Endothelial cell of umbilical vein (primary cell): ENCODE data around the gene LHX3. TPM values are rescaled to one million over a fixed set of nuclear protein-coding genes. Genes with fewer than 3 reads are reported as not detected.
"Not testable (repeated sequence)": the region's sequence is repeated elsewhere in the genome, so short reads cannot be mapped to it uniquely, and the experiment has no call there.

ENCODE experiments used
- BruUV-seq: library from RNA; stranded (reverse); fragments of 400-500 nt; replicated peaks from 2 replicates; lab custom pipeline; 2021; lab: Mats Ljungman, UMichigan
- CTCF ChIA-PET: fragments of 300-600, 350-600 bp; sonication (Branson Sonifier 250); formaldehyde crosslinking; loops from one replicate; lab custom pipeline; 2021; ENCODE audit warnings: antibody characterized with exemption, inconsistent platforms; lab: Charles Lee
- POLR2A ChIA-PET: fragments of 300-600, 350-600 bp; sonication (Branson Sonifier 250); formaldehyde crosslinking; loops from one replicate; lab custom pipeline; 2021; ENCODE audit warnings: antibody characterized with exemption, inconsistent platforms; lab: Charles Lee
- DNase-seq: peaks from one replicate; pipeline ENCODE4 v3.0.0-alpha.2; 2011; ENCODE audit warnings: low read depth, low spot score
- FAIRE-seq: peaks from 2 replicates; lab custom pipeline; 2011; peaks lifted over from hg19 to GRCh38; lab: Jason Lieb, UNC
- H2AFZ ChIP-seq: 2 replicates; pipeline ENCODE4 v1.6.0; 2012; ENCODE audit warnings: low read depth, low read length, control low read depth, inconsistent platforms
- H3K27ac ChIP-seq: 2 replicates; pipeline ENCODE4 v1.5.1; 2011; ENCODE audit warnings: low read depth, mild to moderate bottlenecking, control low read depth, low read length, moderate library complexity; ENCODE audit not compliant: insufficient read depth
- H3K27me3 ChIP-seq, 2 experiments: 2 replicates each; pipeline versions ENCODE4 v1.6.0 to v1.6.1; 2011; ENCODE audit warnings: low read length in 2 of 2, mixed read lengths in 1 of 2; ENCODE audit not compliant: control insufficient read depth in 2 of 2, insufficient read depth in 2 of 2
- H3K36me3 ChIP-seq, 2 experiments: 2 replicates in 1 of 2; 3 replicates in 1 of 2; pipeline ENCODE4 v1.5.1; 2011; ENCODE audit warnings: low read length in 2 of 2, mild to moderate bottlenecking in 1 of 2, moderate library complexity in 1 of 2; ENCODE audit not compliant: control insufficient read depth in 2 of 2, insufficient read depth in 2 of 2; ENCODE audit errors: extremely low read depth in 1 of 2
- H3K4me1 ChIP-seq: 3 replicates; pipeline ENCODE4 v1.5.1; 2011; ENCODE audit warnings: mild to moderate bottlenecking, low read length; ENCODE audit not compliant: control insufficient read depth, insufficient read depth; ENCODE audit errors: extremely low read depth
- H3K4me2 ChIP-seq: 2 replicates; pipeline ENCODE4 v1.6.1; 2011; ENCODE audit warnings: low read length, control low read depth, mixed read lengths; ENCODE audit not compliant: insufficient read depth
- H3K4me3 ChIP-seq, 3 experiments: fragments of 200-600 bp in 1 of 3; sonication (generic), shearing (Covaris generic) in 1 of 3; replicated peaks in 1 of 3; 2 replicates each; pipeline ENCODE4 v1.5.1; 2011 to 2016; ENCODE audit warnings: control low read depth in 3 of 3, low read length in 3 of 3, mild to moderate bottlenecking in 2 of 3, inconsistent platforms in 1 of 3, low read depth in 1 of 3, moderate library complexity in 1 of 3; ENCODE audit not compliant: insufficient read depth in 1 of 3
- H3K79me2 ChIP-seq: 2 replicates; pipeline ENCODE4 v1.6.0; 2012; ENCODE audit warnings: low read length, inconsistent platforms; ENCODE audit not compliant: control insufficient read depth, insufficient read depth
- H3K9ac ChIP-seq: replicated peaks from 2 replicates; pipeline ENCODE3; 2011; ENCODE audit warnings: low read length, control low read depth; ENCODE audit not compliant: insufficient read depth; ENCODE audit errors: extremely low read depth
- H3K9me1 ChIP-seq: replicated peaks from 3 replicates; pipeline ENCODE4 v1.6.0; 2011; ENCODE audit warnings: mild to moderate bottlenecking, low read length; ENCODE audit not compliant: control insufficient read depth, insufficient read depth; ENCODE audit errors: extremely low read depth
- H3K9me3 ChIP-seq: replicated peaks from 2 replicates; pipeline ENCODE4 v1.5.1; 2012; ENCODE audit warnings: low read length, inconsistent platforms; ENCODE audit not compliant: control insufficient read depth, insufficient read depth
- H4K20me1 ChIP-seq: replicated peaks from 2 replicates; pipeline ENCODE3; 2011; ENCODE audit warnings: mild to moderate bottlenecking, low read length; ENCODE audit not compliant: control insufficient read depth, insufficient read depth; ENCODE audit errors: extremely low read depth
- dilution Hi-C: fragments of 300-500 bp; cut with MboI; formaldehyde crosslinking; loops from one replicate; pipeline ENCODE4 v1.15.0; 2019; ENCODE audit warnings: low sequenced_read_pairs; ENCODE audit not compliant: extremely low pct_ligation_motif_present
- intact Hi-C: fragments of 100-400 bp; cut with micrococcal nuclease; formaldehyde crosslinking; loops from one replicate; pipeline ENCODE4 v1.10.0; 2022
- polyA plus RNA-seq, 4 experiments: library from polyadenylated mRNA; depleted of rRNA in 3 of 4; stranded (reverse) in 3 of 4; unstranded in 1 of 4; fragments of >200 nt; gene quantifications; 2 replicates each; pipeline versions ENCODE4 v1.2.1 to v1.2.3, GENCODE V29; 2011 to 2012; ENCODE audit warnings: missing spikeins in 1 of 4
- total RNA-seq: library from RNA; stranded (reverse); gene quantifications from 2 replicates; pipeline ENCODE4 v1.2.3, GENCODE V29; 2021
- TF ChIP-seq, protein P1 (sequence below): IDR thresholded peaks from 2 replicates; pipeline ENCODE4 v1.6.1; 2011; ENCODE audit not compliant: insufficient read depth, insufficient read length

Gene LHX3
- total and polyA plus RNA-seq, 2 donors (not counting 3 experiments of a cell fraction or from before 2014, with no cell fraction given) = not detected

DNA sequence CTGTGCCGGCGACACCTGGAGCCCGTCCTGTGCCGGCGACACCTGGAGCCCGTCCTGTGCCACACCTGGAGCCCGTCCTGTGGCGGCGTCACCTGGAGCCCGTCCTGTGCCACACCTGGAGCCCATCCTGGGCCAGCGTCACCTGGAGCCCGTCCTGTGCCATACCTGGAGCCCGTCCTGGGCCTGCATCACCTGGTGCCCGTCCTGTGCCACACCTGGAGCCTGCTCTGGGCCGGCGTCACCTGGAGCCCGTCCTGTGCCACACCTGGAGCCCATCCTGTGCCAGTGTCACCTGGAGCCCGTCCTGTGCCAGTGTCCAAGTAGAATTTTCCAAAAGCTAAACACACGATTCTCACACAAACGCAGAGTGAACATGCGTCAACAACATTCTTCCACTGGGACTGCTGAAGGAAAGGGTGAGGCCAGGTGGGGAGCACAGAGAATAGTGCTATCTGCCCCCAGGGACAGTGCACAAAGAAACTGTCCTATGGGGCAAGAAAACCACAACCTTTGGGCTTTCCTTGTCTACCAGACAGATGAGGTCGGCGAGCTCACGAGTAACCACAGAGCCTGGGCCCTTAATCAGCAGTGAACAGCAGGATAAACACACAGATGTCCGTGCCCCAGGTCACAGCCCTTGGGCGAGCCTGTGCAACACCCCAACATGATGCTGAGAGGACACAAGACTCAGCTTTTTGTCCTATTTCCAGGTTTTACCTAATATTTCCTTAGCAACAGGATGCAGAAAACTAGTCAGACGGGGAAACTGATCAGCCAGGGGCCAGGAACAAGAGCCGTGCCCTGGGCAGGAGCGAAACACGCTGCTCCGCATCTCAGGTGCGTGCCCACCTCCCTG is 32.8 kb upstream of the LHX3 start:
- FAIRE-seq (no peak), DNase-seq (no peak)
- TF ChIP-seq, protein P1, sequence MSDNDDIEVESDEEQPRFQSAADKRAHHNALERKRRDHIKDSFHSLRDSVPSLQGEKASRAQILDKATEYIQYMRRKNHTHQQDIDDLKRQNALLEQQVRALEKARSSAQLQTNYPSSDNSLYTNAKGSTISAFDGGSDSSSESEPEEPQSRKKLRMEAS = no peak
- intact Hi-C loops = no loop called here
- no peak overlapping the region for H3K27ac ChIP-seq
- ChIA-PET CTCF (interaction anchor here (1.3 kb wide), 1 partner anchor 9 kb away, joined by 6 read pairs; no protein-coding TSS in a partner anchor), POLR2A (no interaction called here)
- peaks cover 7% of the 10 kb centered on the region for H3K79me2 ChIP-seq
- H3K36me3 ChIP-seq = peaks cover 0 to 7% of the 10 kb centered on the region in 2 experiments
- no peak overlapping the region for H3K9ac ChIP-seq
- no peak overlapping the region for H3K4me2 ChIP-seq
- H3K9me1 ChIP-seq = no peaks in the 10 kb centered on the region
- no peak overlapping the region for H3K4me3 ChIP-seq
- H3K9me3 ChIP-seq = no peaks in the 10 kb centered on the region
- dilution Hi-C loops = no loop called here
- H2AFZ ChIP-seq = no peak overlapping the region
- no peaks in the 10 kb centered on the region for H3K27me3 ChIP-seq
- BruUV-seq = no TSS peak
- no peaks in the 10 kb centered on the region for H3K4me1 ChIP-seq
- no peaks in the 10 kb centered on the region for H4K20me1 ChIP-seq

DNA sequence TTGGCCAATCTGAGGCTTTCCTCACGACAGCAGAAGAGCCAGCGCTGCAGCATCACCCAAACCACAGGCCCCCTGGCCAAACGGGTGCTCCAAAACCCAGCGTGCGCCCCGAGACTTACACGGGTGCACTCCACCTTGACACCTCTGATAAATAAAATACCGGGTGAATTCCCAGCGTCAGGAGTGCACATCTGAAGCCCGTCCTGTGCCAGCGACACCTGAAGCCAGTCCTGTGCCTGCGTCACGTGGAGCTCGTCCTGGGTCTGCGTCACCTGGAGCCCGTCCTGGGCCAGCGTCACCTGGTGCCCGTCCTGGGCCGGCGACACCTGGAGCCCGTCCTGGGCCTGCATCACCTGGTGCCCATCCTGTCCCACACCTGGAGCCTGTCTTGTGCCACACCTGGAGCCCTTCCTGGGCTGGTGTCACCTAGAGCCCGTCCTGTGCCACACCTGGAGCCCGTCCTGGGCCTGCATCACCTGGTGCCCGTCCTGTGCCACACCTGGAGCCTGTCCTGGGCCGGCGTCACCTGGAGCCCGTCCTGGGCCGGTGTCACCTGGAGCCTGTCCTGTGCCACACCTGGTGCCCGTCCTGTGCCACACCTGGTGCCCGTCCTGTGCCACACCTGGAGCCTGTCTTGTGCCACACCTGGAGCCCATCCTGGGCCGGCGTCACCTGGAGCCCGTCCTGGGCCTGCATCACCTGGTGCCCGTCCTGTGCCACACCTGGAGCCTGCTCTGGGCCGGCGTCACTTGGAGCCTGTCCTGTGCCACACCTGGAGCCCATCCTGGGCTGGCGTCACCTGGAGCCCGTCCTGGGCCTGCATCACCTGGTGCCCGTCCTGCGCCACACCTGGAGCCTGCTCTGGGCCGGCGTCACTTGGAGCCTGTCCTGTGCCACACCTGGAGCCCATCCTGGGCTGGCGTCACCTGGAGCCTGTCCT is 31.8 kb upstream of the LHX3 start:
- H3K9me3 ChIP-seq, H3K4me3 ChIP-seq, H3K79me2 ChIP-seq, H3K4me1 ChIP-seq, H3K36me3 ChIP-seq, H3K4me2 ChIP-seq, DNase-seq, intact Hi-C loops, H3K27me3 ChIP-seq, H3K9ac ChIP-seq, H2AFZ ChIP-seq, H3K27ac ChIP-seq, H3K9me1 ChIP-seq, H4K20me1 ChIP-seq, dilution Hi-C loops, FAIRE-seq, BruUV-seq, POLR2A ChIA-PET: not testable (repeated sequence)
- CTCF ChIA-PET = interaction anchor here (1.7 kb wide), 1 partner anchor 12 kb away, joined by 5 read pairs; no protein-coding TSS in a partner anchor
